ENCODE measurements around the gene KLC1.
"Not testable (repeated sequence)": the region's sequence is repeated elsewhere in the genome, so short reads cannot be mapped to it uniquely, and the experiment has no call there.

The KLC1 gene

GRCh38 chr14:103634156-103634555 lies 5.1 kb downstream of the KLC1 start:
- H3K9me3 Mint-ChIP-seq (ENCODE audit: low read depth) = no peaks in the 10 kb centered on the region
- peaks cover 2% of the 10 kb centered on the region for H3K36me3 Mint-ChIP-seq
- H3K27ac Mint-ChIP-seq = peak overlapping the region; percentile 50
- peak overlapping the region; percentile 38 for H3K4me3 Mint-ChIP-seq
- H3K4me1 Mint-ChIP-seq (ENCODE audit: low read depth) = peaks cover 58% of the 10 kb centered on the region
- no peaks in the 10 kb centered on the region for H3K27me3 Mint-ChIP-seq

GRCh38 chr14:103638594-103638993 lies 9.6 kb downstream of the KLC1 start:
- no peaks in the 10 kb centered on the region for H3K27me3 Mint-ChIP-seq
- H3K27ac Mint-ChIP-seq = no peak overlapping the region
- no peak overlapping the region for H3K4me3 Mint-ChIP-seq
- peaks cover 2% of the 10 kb centered on the region for H3K36me3 Mint-ChIP-seq
- H3K4me1 Mint-ChIP-seq (ENCODE audit: low read depth) = peaks cover 50% of the 10 kb centered on the region
- no peaks in the 10 kb centered on the region for H3K9me3 Mint-ChIP-seq (ENCODE audit: low read depth)

GRCh38 chr14:103641161-103641560 lies 12.2 kb downstream of the KLC1 start:
- H3K27me3 Mint-ChIP-seq = no peaks in the 10 kb centered on the region

GRCh38 chr14:103646189-103646588 lies 17.2 kb downstream of the KLC1 start:
- H3K27ac Mint-ChIP-seq = no peak overlapping the region
- no peaks in the 10 kb centered on the region for H3K27me3 Mint-ChIP-seq
- peaks cover 25% of the 10 kb centered on the region for H3K4me1 Mint-ChIP-seq (ENCODE audit: low read depth)
- no peak overlapping the region for H3K4me3 Mint-ChIP-seq
- no peaks in the 10 kb centered on the region for H3K9me3 Mint-ChIP-seq (ENCODE audit: low read depth)
- H3K36me3 Mint-ChIP-seq = no peaks in the 10 kb centered on the region

More at GRCh38 chr14:103641161-103641560, 12.2 kb downstream of the KLC1 start:
- Mint-ChIP-seq H3K9me3 (ENCODE audit: low read depth) (no peaks in the 10 kb centered on the region), H3K4me3 (no peak overlapping the region), H3K27ac (no peak overlapping the region), H3K4me1 (ENCODE audit: low read depth) (peaks cover 37% of the 10 kb centered on the region), H3K36me3 (peaks cover 2% of the 10 kb centered on the region)

GRCh38 chr14:103649001-103649400 lies 20.0 kb downstream of the KLC1 start:
- no peak overlapping the region for H3K4me3 Mint-ChIP-seq
- H3K27me3 Mint-ChIP-seq = no peaks in the 10 kb centered on the region
- H3K36me3 Mint-ChIP-seq = no peaks in the 10 kb centered on the region
- no peak overlapping the region for H3K27ac Mint-ChIP-seq
- H3K9me3 Mint-ChIP-seq (ENCODE audit: low read depth) = no peaks in the 10 kb centered on the region
- H3K4me1 Mint-ChIP-seq (ENCODE audit: low read depth) = peaks cover 19% of the 10 kb centered on the region

- no peak overlapping the region for H3K4me3 Mint-ChIP-seq
- no peaks in the 10 kb centered on the region for H3K9me3 Mint-ChIP-seq (ENCODE audit: low read depth)
- H3K27ac Mint-ChIP-seq = peak overlapping the region; percentile 50
- peaks cover 3% of the 10 kb centered on the region for H3K36me3 Mint-ChIP-seq
- H3K27me3 Mint-ChIP-seq = no peaks in the 10 kb centered on the region
- H3K4me1 Mint-ChIP-seq (ENCODE audit: low read depth) = peaks cover 20% of the 10 kb centered on the region
Measured at GRCh38 chr14:103650213-103650612, 21.2 kb downstream of the KLC1 start.

GRCh38 chr14:103651585-103651984 lies 22.6 kb downstream of the KLC1 start:
- no peak overlapping the region for H3K4me3 Mint-ChIP-seq
- no peaks in the 10 kb centered on the region for H3K9me3 Mint-ChIP-seq (ENCODE audit: low read depth)
- H3K27ac Mint-ChIP-seq = no peak overlapping the region
- no peaks in the 10 kb centered on the region for H3K27me3 Mint-ChIP-seq
- H3K4me1 Mint-ChIP-seq (ENCODE audit: low read depth) = peaks cover 20% of the 10 kb centered on the region
- H3K36me3 Mint-ChIP-seq = peaks cover 6% of the 10 kb centered on the region

- Mint-ChIP-seq H3K4me1 (ENCODE audit: low read depth) (peaks cover 17% of the 10 kb centered on the region), H3K36me3 (peaks cover 6% of the 10 kb centered on the region), H3K27ac (no peak overlapping the region), H3K27me3 (no peaks in the 10 kb centered on the region), H3K9me3 (ENCODE audit: low read depth) (no peaks in the 10 kb centered on the region), H3K4me3 (no peak overlapping the region)
Measured at GRCh38 chr14:103652806-103653205, 23.8 kb downstream of the KLC1 start.

- not testable (repeated sequence) for H3K27me3 Mint-ChIP-seq; H3K4me3 Mint-ChIP-seq; H3K9me3 Mint-ChIP-seq (ENCODE audit: low read depth); H3K36me3 Mint-ChIP-seq; H3K27ac Mint-ChIP-seq
- peaks cover 15% of the 10 kb centered on the region for H3K4me1 Mint-ChIP-seq (ENCODE audit: low read depth)
Measured at GRCh38 chr14:103653336-103653735, 24.3 kb downstream of the KLC1 start.

- H3K4me1 Mint-ChIP-seq (ENCODE audit: low read depth) = peaks cover 15% of the 10 kb centered on the region
- peaks cover 6% of the 10 kb centered on the region for H3K36me3 Mint-ChIP-seq
- no peaks in the 10 kb centered on the region for H3K9me3 Mint-ChIP-seq (ENCODE audit: low read depth)
- H3K4me3 Mint-ChIP-seq = no peak overlapping the region
- H3K27ac Mint-ChIP-seq = peak overlapping the region; percentile 19
- H3K27me3 Mint-ChIP-seq = no peaks in the 10 kb centered on the region
Measured at GRCh38 chr14:103653805-103654204, 24.8 kb downstream of the KLC1 start.

GRCh38 chr14:103654619-103655018 lies 25.6 kb downstream of the KLC1 start:
- H3K9me3 Mint-ChIP-seq (ENCODE audit: low read depth) = no peaks in the 10 kb centered on the region
- peaks cover 8% of the 10 kb centered on the region for H3K36me3 Mint-ChIP-seq
- no peak overlapping the region for H3K4me3 Mint-ChIP-seq
- peak overlapping the region; percentile 34 for H3K27ac Mint-ChIP-seq
- H3K27me3 Mint-ChIP-seq = no peaks in the 10 kb centered on the region
- H3K4me1 Mint-ChIP-seq (ENCODE audit: low read depth) = peaks cover 15% of the 10 kb centered on the region

- Mint-ChIP-seq H3K36me3 (peaks cover 8% of the 10 kb centered on the region), H3K9me3 (ENCODE audit: low read depth) (no peaks in the 10 kb centered on the region), H3K27me3 (no peaks in the 10 kb centered on the region), H3K27ac (peak overlapping the region; percentile 43), H3K4me1 (ENCODE audit: low read depth) (peaks cover 11% of the 10 kb centered on the region), H3K4me3 (no peak overlapping the region)
Measured at GRCh38 chr14:103656031-103656755, 27.2 kb downstream of the KLC1 start.

- Mint-ChIP-seq H3K4me1 (ENCODE audit: low read depth) (peaks cover 9% of the 10 kb centered on the region), H3K9me3 (ENCODE audit: low read depth) (no peaks in the 10 kb centered on the region), H3K36me3 (peaks cover 8% of the 10 kb centered on the region), H3K27me3 (no peaks in the 10 kb centered on the region), H3K27ac (no peak overlapping the region), H3K4me3 (no peak overlapping the region)
Measured at GRCh38 chr14:103656756-103657133, 27.7 kb downstream of the KLC1 start.

- Mint-ChIP-seq H3K4me3 (no peak overlapping the region), H3K27ac (no peak overlapping the region), H3K9me3 (ENCODE audit: low read depth) (no peaks in the 10 kb centered on the region), H3K27me3 (no peaks in the 10 kb centered on the region), H3K4me1 (ENCODE audit: low read depth) (peaks cover 9% of the 10 kb centered on the region), H3K36me3 (peaks cover 8% of the 10 kb centered on the region)
Measured at GRCh38 chr14:103657471-103657870, 28.5 kb downstream of the KLC1 start.

- Mint-ChIP-seq H3K27me3 (no peaks in the 10 kb centered on the region), H3K4me3 (no peak overlapping the region), H3K27ac (no peak overlapping the region), H3K36me3 (peaks cover 6% of the 10 kb centered on the region), H3K9me3 (ENCODE audit: low read depth) (no peaks in the 10 kb centered on the region), H3K4me1 (ENCODE audit: low read depth) (peaks cover 6% of the 10 kb centered on the region)
Measured at GRCh38 chr14:103659631-103660030, 30.6 kb downstream of the KLC1 start.

GRCh38 chr14:103662029-103662428 lies 33.0 kb downstream of the KLC1 start:
- Mint-ChIP-seq H3K27me3 (no peaks in the 10 kb centered on the region), H3K4me1 (ENCODE audit: low read depth) (peaks cover 2% of the 10 kb centered on the region), H3K9me3 (ENCODE audit: low read depth) (no peaks in the 10 kb centered on the region), H3K4me3 (no peak overlapping the region), H3K36me3 (peaks cover 2% of the 10 kb centered on the region), H3K27ac (no peak overlapping the region)

All from activated naive CD8-positive, alpha-beta T cell (primary cell).